ENCODE measurements around the gene TMEM132C. TPM values are rescaled to one million over a fixed set of nuclear protein-coding genes. Genes with fewer than 3 reads are reported as not detected.

Gene TMEM132C
- polyA plus RNA-seq, 1 of the 3 experiments (the other 2 are of a cell fraction): not detected

- TF ChIP-seq CHD2 (IDR thresholded peaks at IDR 0.05; ENCODE audit: low read length, partially characterized antibody): no peak
Measured at GRCh38 chr12:128288896-128289295, 21.9 kb downstream of the TMEM132C start (continued).

- Histone ChIP-seq H3K36me3 (replicated peaks in 1 of 2; ENCODE audit: control insufficient read depth in 1 of 2, insufficient read depth in 2 of 2, low read length in 1 of 2) (no peaks in the 10 kb centered on the region), H3K9me2 (no peaks in the 10 kb centered on the region), H3K4me2 (no peak overlapping the region), H2AFZ (ENCODE audit: low read depth) (no peak overlapping the region), H3K79me2 (ENCODE audit: insufficient read depth) (no peaks in the 10 kb centered on the region), H3K9ac (no peak overlapping the region), H3K4me1 (ENCODE audit: control insufficient read depth in 1 of 2, insufficient read depth in 2 of 2, low read depth in 1 of 2, low read length in 1 of 2) (no peaks in the 10 kb centered on the region), H3F3A (replicated peaks; ENCODE audit: insufficient read depth) (no peaks in the 10 kb centered on the region), H3K27me3 (ENCODE audit: insufficient read depth) (no peaks in the 10 kb centered on the region), H3K9me3 (no peaks in the 10 kb centered on the region), H3K4me3 (ENCODE audit: low read depth in 2 of 2, low read length in 1 of 2) (no peak overlapping the region), H3K27ac (ENCODE audit: low read depth in 2 of 2, low read length in 1 of 2) (no peak overlapping the region), H4K20me1 (ENCODE audit: insufficient read depth) (no peaks in the 10 kb centered on the region)
- ChIA-PET POLR2A (no interaction called here), CTCF (no interaction called here)
- no peak for TF ChIP-seq RFX5 (IDR thresholded peaks at IDR 0.05; ENCODE audit: low read length)
- no peak for DNase-seq
- 4% methylated on average over 6 of the region's 6 CpGs for WGBS (ENCODE audit: low lambda C conversion rate)
Measured at GRCh38 chr12:128290938-128291337, 24.0 kb downstream of the TMEM132C start.

- H3F3A ChIP-seq (replicated peaks; ENCODE audit: insufficient read depth): no peaks in the 10 kb centered on the region
- H3K27ac ChIP-seq (ENCODE audit: low read depth in 2 of 2, low read length in 1 of 2): no peak overlapping the region
- H3K9me3 ChIP-seq: no peaks in the 10 kb centered on the region; the same call in 1 of the 2 replicates
- no peak overlapping the region for H2AFZ ChIP-seq (ENCODE audit: low read depth)
- H4K20me1 ChIP-seq (ENCODE audit: insufficient read depth): no peaks in the 10 kb centered on the region
- TF ChIP-seq NRF1 (IDR thresholded peaks at IDR 0.05; ENCODE audit: low read depth, low read length) (no peak), ZBTB33 (IDR thresholded peaks at IDR 0.05; ENCODE audit: borderline replicate concordance, low read depth) (no peak), RXRA (IDR thresholded peaks at IDR 0.05; ENCODE audit: borderline replicate concordance, low read depth) (no peak), POLR2AphosphoS5 (IDR thresholded peaks at IDR 0.05; ENCODE audit: low read depth, low read length) (no peak), FOSL2 (IDR thresholded peaks at IDR 0.05; ENCODE audit: borderline replicate concordance, low read depth) (no peak), JUND (IDR thresholded peaks at IDR 0.05) (no peak)
- H3K4me1 ChIP-seq (ENCODE audit: control insufficient read depth in 1 of 2, insufficient read depth in 2 of 2, low read depth in 1 of 2, low read length in 1 of 2): no peaks in the 10 kb centered on the region
- no peak for DNase-seq
- H3K4me3 ChIP-seq (ENCODE audit: low read depth in 2 of 2, low read length in 1 of 2): no peak overlapping the region
- H3K4me2 ChIP-seq: no peak overlapping the region
- H3K27me3 ChIP-seq (ENCODE audit: insufficient read depth): no peaks in the 10 kb centered on the region
- no peaks in the 10 kb centered on the region for H3K9me2 ChIP-seq
- no peaks in the 10 kb centered on the region for H3K36me3 ChIP-seq (replicated peaks in 1 of 2; ENCODE audit: control insufficient read depth in 1 of 2, insufficient read depth in 2 of 2, low read length in 1 of 2)
- no peaks in the 10 kb centered on the region for H3K79me2 ChIP-seq (ENCODE audit: insufficient read depth)
- H3K9ac ChIP-seq: no peak overlapping the region
- WGBS (ENCODE audit: low lambda C conversion rate): 43% methylated on average over 11 of the region's 11 CpGs
- ChIA-PET POLR2A (no interaction called here), CTCF (no interaction called here)
Measured at GRCh38 chr12:128298091-128298748, 31.2 kb downstream of the TMEM132C start.

Measured in SK-N-SH (cell line).